Esophagus squamous epithelium (tissue), 5 donors: ENCODE results near the gene EFNA4. TPM values are rescaled to one million over a fixed set of nuclear protein-coding genes. Genes with fewer than 3 reads are reported as not detected.

Experiments used
- DNase-seq: peaks from one replicate; lab custom pipeline; 2025; lab: John Stamatoyannopoulos, UW
- H3K27ac ChIP-seq, 4 donors: fragments of 200-600 bp; sonication (generic); one replicate each; pipeline ENCODE4 v1.5.1; 2016 to 2019; ENCODE audit warnings: mild to moderate bottlenecking in 1 of 4
- H3K27me3 ChIP-seq, 4 donors: fragments of 200-600 bp; sonication (generic); 1 replicate in 3 of 4; 2 replicates in 1 of 4; pipeline versions ENCODE4 v1.5.1 to v1.6.0; 2017 to 2021; ENCODE audit warnings: antibody characterized with exemption in 1 of 4
- H3K36me3 ChIP-seq, 3 donors: fragments of 200-600 bp; sonication (generic); one replicate each; pipeline ENCODE4 v1.5.1; 2016 to 2019
- H3K4me1 ChIP-seq, 3 donors: fragments of 200-600 bp; sonication (generic); one replicate each; pipeline ENCODE4 v1.5.1; 2017 to 2019
- H3K4me3 ChIP-seq, 4 donors: fragments of 200-600 bp; sonication (generic); 1 replicate in 3 of 4; 2 replicates in 1 of 4; pipeline ENCODE4 v1.5.1; 2016 to 2019; ENCODE audit warnings: mild to moderate bottlenecking in 2 of 4, moderate library complexity in 1 of 4
- H3K9me3 ChIP-seq, 3 donors: fragments of 200-600 bp; sonication (generic); one replicate each; pipeline ENCODE4 v1.5.1; 2016 to 2019
- CTCF ChIP-seq, 6 experiments: fragments of 450-650 bp in 4 of 6; fragments of 200-600 bp in 2 of 6; sonication (generic) in 2 of 6; IDR thresholded peaks; one replicate each; pipeline ENCODE4 v1.5.1; 2016 to 2019; ENCODE audit warnings: antibody characterized with exemption in 6 of 6, mild to moderate bottlenecking in 4 of 6, moderate library complexity in 4 of 6
- POLR2A ChIP-seq, 4 donors: fragments of 450-650 bp; IDR thresholded peaks; one replicate each; pipeline ENCODE4 v1.6.1; 2017; ENCODE audit warnings: antibody characterized with exemption in 4 of 4, mild to moderate bottlenecking in 4 of 4, moderate library complexity in 3 of 4
- WGBS, 2 donors: methylation state at CpG; one replicate each; pipeline ENCODE4 v1.1.5; 2018; 5-methylcytosine and 5-hydroxymethylcytosine counted together
- intact Hi-C: fragments of 100-400 bp; cut with DNase I; formaldehyde crosslinking; loops from one replicate; pipeline ENCODE4 v1.15.0; 2022
- total RNA-seq, 4 donors: library from RNA; depleted of rRNA; stranded (reverse); fragments of >200 nt; gene quantifications; one replicate each; pipeline ENCODE4 v1.1.0, GENCODE V29; 2016
- donor health status: DM: yes; HTN: yes; CAD: no.

Gene EFNA4
- total RNA-seq, 4 donors from 2014 or later: 8.1 to 22.9 (median 12.2) TPM

- peaks cover 0 to 58% (median 16%) of the 10 kb centered on the region in 3 donors for H3K36me3 ChIP-seq
- DNase-seq: no peak
- H3K27ac ChIP-seq: peak overlapping the region; percentile 84 to 92 (median 91)
- peak overlapping the region; percentile 46 to 93 (median 73) for H3K4me3 ChIP-seq
- no peaks in the 10 kb centered on the region for H3K27me3 ChIP-seq
- no peak for TF ChIP-seq POLR2A (IDR thresholded peaks at IDR 0.05)
- peak; percentile 86 to 94 (median 90) for TF ChIP-seq CTCF (IDR thresholded peaks at IDR 0.05)
- 6 to 16% methylated on average over 7 to 13 of the region's 46 CpGs for WGBS, 2 donors
- H3K9me3 ChIP-seq: no peaks in the 10 kb centered on the region
- intact Hi-C loops: loop anchor here (2.0 to 10.0 kb wide), 2 partner anchors 22 to 98 kb away; partner anchors contain the start of gene PYGO2
- H3K4me1 ChIP-seq: peaks cover 31 to 48% (median 33%) of the 10 kb centered on the region in 3 donors
Measured at GRCh38 chr1:155062702-155063411, 683 bp upstream of the EFNA4 start.

DNA sequence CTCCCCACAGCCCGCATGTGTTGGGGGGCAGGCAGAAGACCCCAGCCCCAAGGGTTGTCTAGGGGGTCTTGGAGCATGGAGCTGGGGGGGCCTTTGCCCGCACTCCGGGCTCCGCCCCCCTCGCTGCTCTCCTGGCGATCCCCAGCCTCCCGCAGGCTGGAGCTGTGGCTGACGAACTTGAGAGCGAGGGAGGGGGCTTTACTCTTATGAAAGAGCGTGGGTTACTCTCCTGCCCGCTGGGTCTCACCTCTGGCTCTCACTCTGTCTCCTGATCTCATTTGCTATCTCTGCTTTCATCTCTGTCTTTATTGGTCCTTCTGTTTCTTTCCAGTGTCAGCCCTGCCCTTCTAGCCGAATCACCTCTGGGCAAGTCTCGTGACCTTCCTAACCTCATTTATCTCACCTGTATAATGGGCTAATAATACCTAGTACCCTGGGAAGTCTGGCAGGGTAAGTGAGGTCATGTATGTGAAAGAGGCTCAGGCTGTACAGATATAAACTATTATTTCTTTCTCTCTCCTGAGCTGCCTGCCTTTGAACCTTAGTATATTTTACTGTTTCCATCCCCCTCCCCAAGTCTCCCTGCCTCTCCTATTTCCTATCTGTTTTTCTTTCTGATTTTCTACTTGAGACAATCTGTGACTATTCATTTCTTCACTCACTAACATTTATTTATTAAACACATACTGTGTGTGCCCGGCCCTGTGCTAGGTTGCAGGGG is 731 bp downstream of the EFNA4 start:
- intact Hi-C loops: loop anchor here (10.0 kb wide), 1 partner anchor 99 kb away; the partner anchor contains the start of gene PYGO2
- no peak for DNase-seq
- H3K4me3 ChIP-seq: peak overlapping the region; percentile 46 to 93 (median 73)
- no peaks in the 10 kb centered on the region for H3K27me3 ChIP-seq
- peaks cover 31 to 48% (median 33%) of the 10 kb centered on the region in 3 donors for H3K4me1 ChIP-seq
- peak overlapping the region; percentile 84 to 92 (median 91) for H3K27ac ChIP-seq
- WGBS, 2 donors: 12 to 36% methylated on average over 3 to 10 of the region's 14 CpGs
- peaks cover 0 to 57% (median 6%) of the 10 kb centered on the region in 3 donors for H3K36me3 ChIP-seq
- no peak for TF ChIP-seq CTCF (IDR thresholded peaks at IDR 0.05)
- TF ChIP-seq POLR2A (IDR thresholded peaks at IDR 0.05): no peak
- H3K9me3 ChIP-seq: no peaks in the 10 kb centered on the region

DNA sequence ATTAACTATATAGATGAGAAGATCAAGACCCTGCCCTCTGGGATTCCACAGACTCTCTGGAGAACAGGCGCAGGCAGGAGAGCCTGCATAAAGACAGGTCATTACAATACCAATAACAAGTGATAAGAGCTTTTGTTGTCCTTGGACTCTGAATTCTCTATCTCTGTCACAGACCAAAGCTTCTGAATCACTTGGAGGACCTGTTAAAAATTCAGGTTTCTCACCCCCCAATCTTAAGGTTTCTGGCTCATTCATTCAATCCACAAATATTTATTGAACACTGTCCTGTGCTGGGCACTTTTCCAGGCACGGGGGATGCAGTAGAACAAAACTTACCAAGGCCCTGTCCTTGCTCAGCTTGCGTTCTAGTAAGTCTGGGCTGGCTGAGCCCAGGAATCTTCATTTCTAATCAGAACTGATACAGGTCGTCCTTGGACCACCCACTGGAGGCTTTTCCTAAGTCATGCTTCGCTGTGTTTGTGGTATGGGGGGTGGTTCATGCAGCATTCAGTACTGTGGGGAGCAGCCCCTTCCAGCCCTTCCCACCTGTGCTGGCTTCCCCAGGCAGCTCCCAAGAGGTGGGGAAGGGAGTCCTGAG is 1.4 kb downstream of the EFNA4 start:
- H3K9me3 ChIP-seq: no peaks in the 10 kb centered on the region
- H3K27ac ChIP-seq: no peak overlapping the region
- no peak for DNase-seq
- 69 to 80% methylated on average over 5 of the region's 5 CpGs for WGBS, 2 donors
- TF ChIP-seq CTCF (IDR thresholded peaks at IDR 0.05) (no peak), POLR2A (IDR thresholded peaks at IDR 0.05) (no peak)
- H3K4me3 ChIP-seq: no peak overlapping the region
- peaks cover 0 to 57% (median 0%) of the 10 kb centered on the region in 3 donors for H3K36me3 ChIP-seq
- peaks cover 33 to 55% (median 33%) of the 10 kb centered on the region in 3 donors for H3K4me1 ChIP-seq
- intact Hi-C loops: loop anchor here (10.0 kb wide), 1 partner anchor 100 kb away; the partner anchor contains the start of gene PYGO2
- H3K27me3 ChIP-seq: no peaks in the 10 kb centered on the region

- Histone ChIP-seq H3K4me3 (no peak overlapping the region), H3K9me3 (no peaks in the 10 kb centered on the region), H3K4me1 (peaks cover 38 to 62% (median 44%) of the 10 kb centered on the region in 3 donors), H3K27ac (no peak overlapping the region), H3K27me3 (no peaks in the 10 kb centered on the region), H3K36me3 (peaks cover 0 to 40% (median 0%) of the 10 kb centered on the region in 3 donors)
- intact Hi-C loops: loop anchor here (10.0 kb wide), 1 partner anchor 102 kb away; the partner anchor contains the start of gene PYGO2
- no peak for DNase-seq
- WGBS, 2 donors: 29 to 68% methylated on average over 1 to 3 of the region's 8 CpGs
- TF ChIP-seq CTCF (IDR thresholded peaks at IDR 0.05): no peak
- TF ChIP-seq POLR2A (IDR thresholded peaks at IDR 0.05): no peak
Measured at GRCh38 chr1:155066777-155067176, 3.2 kb downstream of the EFNA4 start.
